NB4 (cell line): ENCODE results near the gene RPL36.

Experiments used
- DNase-seq: peaks from one replicate; pipeline ENCODE4 v3.0.0; 2010; ENCODE audit warnings: low read depth
- H3K4me3 ChIP-seq: one replicate; pipeline ENCODE4 v1.5.1; 2011; ENCODE audit warnings: mild to moderate bottlenecking, low read depth, low read length, moderate library complexity
- CTCF ChIP-seq: IDR thresholded peaks from one replicate; pipeline ENCODE4 v1.5.1; 2012; ENCODE audit warnings: low read depth, low read length
- MYC ChIP-seq: IDR thresholded peaks from 2 replicates; pipeline ENCODE4 v1.6.1; 2011; ENCODE audit warnings: low read depth, low read length
- POLR2A ChIP-seq: IDR thresholded peaks from 2 replicates; pipeline ENCODE4 v1.6.1; 2011; ENCODE audit warnings: mild to moderate bottlenecking; ENCODE audit not compliant: insufficient read length; ENCODE audit errors: extremely low read depth
- TF ChIP-seq, protein P1 (sequence below): IDR thresholded peaks from 2 replicates; pipeline ENCODE4 v1.6.1; 2011; ENCODE audit warnings: low read depth, low read length

Gene RPL36

GRCh38 chr19:5679289-5680083 lies 10.6 kb upstream of the RPL36 start:
- peak; percentile 21 for DNase-seq
- peak overlapping the region; percentile 86 for H3K4me3 ChIP-seq
- TF ChIP-seq MYC (peak; percentile 39), CTCF (no peak), POLR2A (no peak)

DNA sequence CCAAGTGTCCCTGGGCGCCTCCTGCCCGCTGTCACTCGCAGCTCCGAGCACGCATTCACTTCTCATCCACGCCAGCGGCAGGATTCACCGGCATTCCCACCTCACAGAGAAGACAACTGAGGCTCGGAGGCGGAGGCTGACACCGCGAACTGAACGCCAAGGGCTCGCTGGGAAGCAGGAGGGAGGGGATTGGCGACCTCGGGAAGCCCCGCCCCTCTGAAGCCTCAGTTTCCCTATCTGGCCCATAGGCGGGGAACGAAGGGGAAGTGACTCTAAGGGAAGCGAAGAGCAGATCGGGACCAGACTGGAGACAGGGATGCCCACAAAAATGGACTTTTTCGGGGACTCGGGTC lies 10.0 kb upstream of the RPL36 start:
- DNase-seq: no peak
- TF ChIP-seq POLR2A (no peak), CTCF (no peak), MYC (no peak)
- TF ChIP-seq, protein P1, sequence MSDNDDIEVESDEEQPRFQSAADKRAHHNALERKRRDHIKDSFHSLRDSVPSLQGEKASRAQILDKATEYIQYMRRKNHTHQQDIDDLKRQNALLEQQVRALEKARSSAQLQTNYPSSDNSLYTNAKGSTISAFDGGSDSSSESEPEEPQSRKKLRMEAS: no peak
- H3K4me3 ChIP-seq: peak overlapping the region; percentile 86

- peak; percentile 97 for DNase-seq
- TF ChIP-seq POLR2A (peak; percentile 60), MYC (peak; percentile 79), CTCF (no peak)
- TF ChIP-seq, protein P1: peak; percentile 88
Observed at GRCh38 chr19:5680437-5681368, 9.4 kb upstream of the RPL36 start, which contains the start of the genes HSD11B1L and MICOS13. Gene HSD11B1L (plus strand): TSS chr19:5681027. CDS start chr19:5684833, 3,806 bp downstream. Gene MICOS13 (minus strand): TSS chr19:5680516. CDS start chr19:5680486, 30 bp downstream.

DNA sequence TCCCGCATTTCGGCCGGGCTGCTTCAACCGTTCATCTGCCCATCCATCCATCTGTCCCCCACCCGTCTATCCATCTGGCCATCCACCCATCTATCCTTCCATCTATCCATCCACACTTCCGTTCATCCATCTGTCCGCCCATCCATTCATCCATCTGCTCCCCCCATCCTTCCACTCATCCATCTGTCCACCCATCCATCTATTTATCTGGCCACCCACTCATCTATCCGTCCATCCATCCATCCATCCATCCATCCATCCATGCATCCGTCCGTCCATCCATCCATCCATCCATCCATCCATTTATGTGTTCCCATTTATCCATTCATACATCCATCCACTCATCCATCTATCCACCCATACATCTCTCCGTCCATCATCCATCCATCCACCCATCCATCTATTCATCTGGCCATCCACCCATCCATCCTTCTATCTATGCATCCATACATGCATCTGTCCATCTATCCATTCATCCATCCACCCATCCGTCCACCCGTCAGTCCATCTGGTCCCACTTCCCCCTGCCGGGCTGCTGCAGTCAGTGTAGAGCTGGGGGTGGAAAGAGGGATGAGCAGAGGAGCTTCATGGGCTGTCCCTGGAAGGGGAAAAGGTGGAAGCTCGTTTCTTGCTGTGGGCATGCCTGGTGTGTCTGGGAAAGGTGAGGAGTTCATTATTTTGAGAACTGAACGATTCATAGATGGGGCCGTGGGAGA lies 8.5 kb upstream of the RPL36 start:
- no peak overlapping the region for H3K4me3 ChIP-seq
- DNase-seq: no peak
- no peak for TF ChIP-seq MYC
- no peak for TF ChIP-seq POLR2A
- TF ChIP-seq, protein P1: no peak
- no peak for TF ChIP-seq CTCF

More at GRCh38 chr19:5680437-5681368, 9.4 kb upstream of the RPL36 start, which contains the start of the genes HSD11B1L and MICOS13:
- H3K4me3 ChIP-seq: peak within 1 kb of the TSS; percentile 86

- TF ChIP-seq POLR2A: no peak
- no peak for TF ChIP-seq MYC
- TF ChIP-seq, protein P1: no peak
- TF ChIP-seq CTCF: no peak
- DNase-seq: no peak
- no peak overlapping the region for H3K4me3 ChIP-seq
Observed at GRCh38 chr19:5682107-5682482, 8.0 kb upstream of the RPL36 start.
